Activated CD8-positive, alpha-beta T cell treated with anti-CD3 and anti-CD28 coated beads, Interleukin-2, amount 10 ng/mL, durations not matched to agents 7 days and 5 days (primary cell): ENCODE data around the gene FSIP1. TPM values are rescaled to one million over a fixed set of nuclear protein-coding genes. Genes with fewer than 3 reads are reported as not detected.

Experiments used
- ATAC-seq: fragments of 150-1000 bp; cut with Tn5 transposase; one replicate; pipeline ENCODE4 v1.10.0; 2021; ENCODE audit warnings: moderate library complexity
- CTCF ChIA-PET: fragments of 350-600 bp; sonication (Branson Sonifier 250); formaldehyde crosslinking; loops from one replicate; lab custom pipeline; 2021; ENCODE audit warnings: antibody characterized with exemption; lab: Charles Lee
- POLR2A ChIA-PET: fragments of 350-600 bp; sonication (Branson Sonifier 250); formaldehyde crosslinking; loops from one replicate; lab custom pipeline; 2021; ENCODE audit warnings: antibody characterized with exemption; lab: Charles Lee
- DNase-seq: peaks from one replicate; pipeline ENCODE4 v3.0.0-alpha.2; 2020
- H3K27ac Mint-ChIP-seq: one replicate; pipeline ENCODE4 v1.8.0; 2021; ENCODE audit warnings: mild to moderate bottlenecking, mixed read lengths
- H3K27me3 Mint-ChIP-seq: one replicate; pipeline ENCODE4 v1.8.0; 2021; ENCODE audit warnings: low read depth, mixed read lengths
- H3K36me3 Mint-ChIP-seq: one replicate; pipeline ENCODE4 v1.8.0; 2021; ENCODE audit warnings: low read depth, mixed read lengths
- H3K4me1 Mint-ChIP-seq: one replicate; pipeline ENCODE4 v1.8.0; 2021; ENCODE audit warnings: low read depth, mixed read lengths
- H3K4me3 Mint-ChIP-seq: one replicate; pipeline ENCODE4 v1.8.0; 2021; ENCODE audit warnings: mild to moderate bottlenecking, mixed read lengths
- H3K9me3 Mint-ChIP-seq: one replicate; pipeline ENCODE4 v1.8.0; 2022; ENCODE audit warnings: mixed read lengths; ENCODE audit not compliant: insufficient read depth
- total RNA-seq, 2 experiments: library from RNA; stranded (reverse); gene quantifications; one replicate each; pipeline ENCODE4 v1.2.3, GENCODE V29; 2021

FSIP1 gene
- total RNA-seq, 2 experiments from 2014 or later, result 0.73 to 1.0 TPM

GRCh38 chr15:39736412-39737195 lies 46.0 kb downstream of the FSIP1 start:
- no peaks in the 10 kb centered on the region for H3K36me3 Mint-ChIP-seq
- no peaks in the 10 kb centered on the region for H3K4me1 Mint-ChIP-seq
- DNase-seq (no peak), ATAC-seq (no peak)
- peaks cover 25% of the 10 kb centered on the region for H3K27me3 Mint-ChIP-seq
- no peaks in the 10 kb centered on the region for H3K9me3 Mint-ChIP-seq
- no peak overlapping the region for H3K27ac Mint-ChIP-seq
- ChIA-PET CTCF (interaction anchor here (1.0 to 1.4 kb wide), 4 partner anchors 20 to 157 kb away, joined by 3 to 4 read pairs (median 4); no protein-coding TSS in a partner anchor), POLR2A (no interaction called here)
- no peak overlapping the region for H3K4me3 Mint-ChIP-seq

- H3K4me3 Mint-ChIP-seq, result no peak overlapping the region
- ChIA-PET CTCF (interaction anchor here (1.0 to 1.4 kb wide), 3 partner anchors 21 to 155 kb away, joined by 3 to 4 read pairs (median 3); no protein-coding TSS in a partner anchor), POLR2A (interaction anchor here (0.6 kb wide), 1 partner anchor 23 kb away, joined by 3 read pairs; no protein-coding TSS in a partner anchor)
- DNase-seq (no peak), ATAC-seq (no peak)
- H3K36me3 Mint-ChIP-seq, result no peaks in the 10 kb centered on the region
- H3K9me3 Mint-ChIP-seq, result no peaks in the 10 kb centered on the region
- no peaks in the 10 kb centered on the region for H3K4me1 Mint-ChIP-seq
- peaks cover 23% of the 10 kb centered on the region for H3K27me3 Mint-ChIP-seq
- H3K27ac Mint-ChIP-seq, result no peak overlapping the region
Observed at GRCh38 chr15:39735120-39735717, 47.4 kb downstream of the FSIP1 start.

- CTCF ChIA-PET, result no interaction called here
- no peaks in the 10 kb centered on the region for H3K36me3 Mint-ChIP-seq
- peaks cover 21% of the 10 kb centered on the region for H3K27me3 Mint-ChIP-seq
- POLR2A ChIA-PET, result no interaction called here
- H3K4me3 Mint-ChIP-seq, result no peak overlapping the region
- H3K27ac Mint-ChIP-seq, result no peak overlapping the region
- H3K9me3 Mint-ChIP-seq, result no peaks in the 10 kb centered on the region
- ATAC-seq (no peak), DNase-seq (no peak)
- no peaks in the 10 kb centered on the region for H3K4me1 Mint-ChIP-seq
Observed at GRCh38 chr15:39731266-39731665, 51.4 kb downstream of the FSIP1 start.

- CTCF ChIA-PET, result no interaction called here
- POLR2A ChIA-PET, result no interaction called here
- no peaks in the 10 kb centered on the region for H3K9me3 Mint-ChIP-seq
Observed at GRCh38 chr15:39730552-39730951, 52.1 kb downstream of the FSIP1 start.

GRCh38 chr15:39729500-39729899 lies 53.1 kb downstream of the FSIP1 start:
- Mint-ChIP-seq H3K9me3 (no peaks in the 10 kb centered on the region), H3K27me3 (peaks cover 12% of the 10 kb centered on the region), H3K36me3 (no peaks in the 10 kb centered on the region), H3K4me3 (no peak overlapping the region), H3K4me1 (no peaks in the 10 kb centered on the region), H3K27ac (peak overlapping the region; percentile 32)
- ChIA-PET CTCF (no interaction called here), POLR2A (no interaction called here)
- ATAC-seq, result no peak
- no peak for DNase-seq

More at GRCh38 chr15:39730552-39730951, 52.1 kb downstream of the FSIP1 start:
- Mint-ChIP-seq H3K27ac (no peak overlapping the region), H3K4me3 (no peak overlapping the region), H3K36me3 (no peaks in the 10 kb centered on the region), H3K4me1 (no peaks in the 10 kb centered on the region), H3K27me3 (peaks cover 15% of the 10 kb centered on the region)
- DNase-seq, result no peak
- no peak for ATAC-seq

GRCh38 chr15:39728845-39729244 lies 53.8 kb downstream of the FSIP1 start:
- Mint-ChIP-seq H3K36me3 (no peaks in the 10 kb centered on the region), H3K27me3 (peaks cover 12% of the 10 kb centered on the region), H3K4me1 (no peaks in the 10 kb centered on the region), H3K4me3 (no peak overlapping the region), H3K27ac (no peak overlapping the region), H3K9me3 (no peaks in the 10 kb centered on the region)
- ChIA-PET CTCF (no interaction called here), POLR2A (no interaction called here)
- no peak for DNase-seq
- ATAC-seq, result no peak

- Mint-ChIP-seq H3K4me1 (peaks cover 10% of the 10 kb centered on the region), H3K36me3 (no peaks in the 10 kb centered on the region), H3K4me3 (no peak overlapping the region), H3K27ac (no peak overlapping the region), H3K9me3 (no peaks in the 10 kb centered on the region), H3K27me3 (peaks cover 4% of the 10 kb centered on the region)
- CTCF ChIA-PET, result interaction anchor here (1.5 kb wide), 1 partner anchor 139 kb away, joined by 3 read pairs; no protein-coding TSS in a partner anchor
- ATAC-seq, result no peak
- DNase-seq, result no peak
- POLR2A ChIA-PET, result no interaction called here
Observed at GRCh38 chr15:39721893-39722292, 60.7 kb downstream of the FSIP1 start.

- Mint-ChIP-seq H3K4me3 (no peak overlapping the region), H3K27me3 (peaks cover 4% of the 10 kb centered on the region), H3K27ac (no peak overlapping the region), H3K9me3 (no peaks in the 10 kb centered on the region), H3K4me1 (peaks cover 10% of the 10 kb centered on the region), H3K36me3 (no peaks in the 10 kb centered on the region)
- ChIA-PET CTCF (interaction anchor here (0.7 to 4.7 kb wide), 5 partner anchors 20 to 138 kb away, joined by 3 to 18 read pairs (median 4); no protein-coding TSS in a partner anchor), POLR2A (no interaction called here)
- no peak for DNase-seq
- no peak for ATAC-seq
Observed at GRCh38 chr15:39720621-39721611, 61.7 kb downstream of the FSIP1 start.

- ChIA-PET POLR2A (no interaction called here), CTCF (interaction anchor here (0.7 to 4.7 kb wide), 4 partner anchors 20 to 37 kb away, joined by 3 to 18 read pairs (median 6); no protein-coding TSS in a partner anchor)
- no peaks in the 10 kb centered on the region for H3K9me3 Mint-ChIP-seq
Observed at GRCh38 chr15:39720081-39720480, 62.6 kb downstream of the FSIP1 start.

GRCh38 chr15:39719109-39719508 lies 63.5 kb downstream of the FSIP1 start:
- DNase-seq, result no peak
- Mint-ChIP-seq H3K36me3 (no peaks in the 10 kb centered on the region), H3K9me3 (no peaks in the 10 kb centered on the region), H3K27me3 (peaks cover 4% of the 10 kb centered on the region), H3K4me1 (peaks cover 10% of the 10 kb centered on the region), H3K27ac (no peak overlapping the region), H3K4me3 (no peak overlapping the region)
- POLR2A ChIA-PET, result no interaction called here
- ATAC-seq, result no peak
- CTCF ChIA-PET, result interaction anchor here (2.1 to 4.7 kb wide), 2 partner anchors 32 to 38 kb away, joined by 7 to 18 read pairs; no protein-coding TSS in a partner anchor

More at GRCh38 chr15:39720081-39720480, 62.6 kb downstream of the FSIP1 start:
- peaks cover 10% of the 10 kb centered on the region for H3K4me1 Mint-ChIP-seq
- H3K27ac Mint-ChIP-seq, result no peak overlapping the region
- DNase-seq, result no peak
- peaks cover 4% of the 10 kb centered on the region for H3K27me3 Mint-ChIP-seq
- no peak for ATAC-seq
- H3K36me3 Mint-ChIP-seq, result no peaks in the 10 kb centered on the region
- H3K4me3 Mint-ChIP-seq, result no peak overlapping the region

GRCh38 chr15:39717134-39717533 lies 65.5 kb downstream of the FSIP1 start:
- no peaks in the 10 kb centered on the region for H3K36me3 Mint-ChIP-seq
- DNase-seq, result no peak
- no peak overlapping the region for H3K27ac Mint-ChIP-seq
- ChIA-PET CTCF (interaction anchor here (0.7 to 4.7 kb wide), 2 partner anchors 31 to 40 kb away, joined by 3 to 18 read pairs; no protein-coding TSS in a partner anchor), POLR2A (no interaction called here)
- H3K9me3 Mint-ChIP-seq, result no peaks in the 10 kb centered on the region
- H3K27me3 Mint-ChIP-seq, result peaks cover 4% of the 10 kb centered on the region
- H3K4me3 Mint-ChIP-seq, result no peak overlapping the region
- no peak for ATAC-seq
- peaks cover 10% of the 10 kb centered on the region for H3K4me1 Mint-ChIP-seq
